HG03457 (cell line): ENCODE results near the gene PDE4D.
"Not testable (repeated sequence)": the region's sequence is repeated elsewhere in the genome, so short reads cannot be mapped to it uniquely, and the experiment has no call there.

ENCODE experiments used
- ATAC-seq: cut with Tn5 transposase; IDR thresholded peaks from one replicate; pipeline ENCODE4 v1.9.1; 2021; ENCODE audit warnings: moderate number of reproducible peaks; ENCODE audit not compliant: unreplicated experiment

Gene PDE4D

GRCh38 chr5:59618644-59619043 is 274.9 kb downstream of the PDE4D start:
- ATAC-seq, result no peak

DNA sequence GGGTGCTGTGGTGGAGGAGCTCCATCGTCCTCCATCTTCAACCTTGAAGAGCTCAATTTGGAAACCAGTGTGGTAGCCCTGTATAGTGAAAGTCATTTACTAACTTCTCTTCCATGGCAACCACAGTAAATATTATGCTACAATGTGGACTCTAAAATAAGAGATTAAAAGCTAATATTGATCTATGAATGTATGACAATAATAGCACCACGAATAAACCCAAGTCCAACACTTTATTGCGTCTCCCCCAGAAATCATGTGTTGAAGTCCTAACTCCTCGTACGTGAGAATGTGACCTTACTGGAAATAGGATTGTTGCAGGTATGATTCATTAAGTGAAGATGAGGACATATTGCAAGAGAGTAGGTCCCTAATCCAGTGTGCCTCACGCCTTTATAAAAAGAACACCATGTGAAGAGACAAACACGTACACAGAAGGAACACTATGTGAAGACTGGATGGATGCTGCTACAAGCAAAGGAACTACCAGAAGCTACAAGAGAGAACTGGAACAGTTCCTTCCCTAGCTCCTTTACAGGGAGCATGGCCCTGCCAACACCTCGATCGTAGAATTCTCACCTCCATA is 276.2 kb downstream of the PDE4D start:
- ATAC-seq, result no peak

- no peak for ATAC-seq
Measured at GRCh38 chr5:59616413-59616812, 277.1 kb downstream of the PDE4D start.

DNA sequence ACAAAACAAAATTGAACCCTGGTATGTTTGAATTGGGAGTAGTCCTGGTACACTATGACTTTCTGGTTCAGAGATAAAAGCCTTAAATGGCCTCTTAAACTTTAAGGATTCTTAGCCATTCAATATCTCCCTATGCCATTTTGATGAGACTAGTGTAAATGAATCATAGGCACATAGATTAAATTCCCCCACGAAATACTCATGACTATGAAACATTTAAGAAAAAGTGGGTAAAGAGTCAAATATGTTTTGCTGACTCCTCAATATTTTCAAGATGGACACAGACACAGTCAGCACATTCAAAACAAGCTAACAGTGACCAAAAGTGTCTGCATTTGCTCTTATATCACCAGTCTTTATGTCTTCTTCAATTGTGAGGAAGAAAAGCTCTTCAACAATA is 278.3 kb downstream of the PDE4D start:
- ATAC-seq, result no peak

GRCh38 chr5:59609501-59610265 is 283.8 kb downstream of the PDE4D start:
- no peak for ATAC-seq

DNA sequence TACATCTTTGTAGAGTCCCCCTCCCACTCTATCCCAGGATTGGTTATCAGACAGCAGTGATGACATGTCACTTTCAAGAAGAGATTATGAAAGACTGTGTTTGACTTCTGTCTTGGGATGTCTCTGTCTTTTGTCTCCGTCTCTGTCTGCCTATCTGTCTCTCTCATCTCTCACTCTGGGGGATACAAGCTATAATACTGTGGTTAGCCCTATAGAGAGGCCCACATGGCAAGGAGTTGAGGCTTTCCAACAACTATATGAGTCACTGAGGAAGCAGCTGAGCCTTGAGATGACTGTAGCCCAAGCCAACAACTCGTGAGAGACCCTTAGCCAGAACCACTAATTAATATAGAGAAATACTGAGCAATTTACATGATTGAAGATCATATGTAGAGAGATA is 284.8 kb downstream of the PDE4D start:
- no peak for ATAC-seq

DNA sequence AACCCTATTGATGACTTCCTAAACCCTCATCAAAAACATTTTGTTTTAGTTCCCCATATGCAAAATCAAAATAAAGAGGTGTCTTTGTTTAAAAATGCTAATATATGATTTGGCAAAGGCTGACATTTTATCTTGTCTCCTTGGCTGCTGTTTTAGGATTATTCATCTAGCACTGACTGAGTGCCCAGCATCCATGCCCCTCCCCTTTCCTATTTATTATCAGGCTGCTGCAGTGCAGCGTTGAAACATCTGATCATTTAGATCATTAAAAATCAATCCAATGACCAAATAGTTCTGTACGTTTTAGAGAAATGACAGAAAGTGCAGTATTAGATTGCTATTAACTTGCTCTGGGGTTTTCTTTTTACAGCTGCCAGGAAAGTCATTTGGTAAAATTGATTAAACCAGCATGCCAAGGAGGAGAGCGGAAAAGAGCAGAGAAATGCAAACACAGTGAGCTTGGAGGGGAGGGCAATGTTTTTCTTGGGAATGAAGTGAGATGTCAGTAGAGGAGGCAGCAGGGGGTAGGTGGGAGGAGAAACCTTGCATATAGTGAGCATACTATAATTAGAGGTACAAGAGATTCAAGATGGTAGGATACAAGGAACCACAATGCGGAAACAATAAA is 286.3 kb downstream of the PDE4D start:
- no peak for ATAC-seq

DNA sequence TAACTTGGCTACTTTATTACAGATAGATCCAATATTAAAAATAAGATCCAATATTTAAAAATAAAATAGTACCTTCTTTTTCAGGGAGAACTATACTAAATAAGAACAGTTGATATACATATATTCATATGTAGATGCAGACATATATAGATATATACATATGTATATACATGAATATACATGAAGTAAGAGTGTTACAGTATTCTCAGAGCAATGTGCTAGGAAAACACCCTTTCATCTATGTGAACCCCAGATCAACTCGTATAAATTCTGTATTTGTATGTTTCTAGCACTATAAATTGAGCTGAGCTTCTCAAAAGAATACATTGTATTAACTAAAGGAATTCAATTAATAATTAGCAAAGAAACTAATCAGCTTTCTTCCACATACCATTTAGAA is 287.6 kb downstream of the PDE4D start:
- ATAC-seq, result no peak

GRCh38 chr5:59604111-59604510 is 289.4 kb downstream of the PDE4D start:
- ATAC-seq, result no peak

DNA sequence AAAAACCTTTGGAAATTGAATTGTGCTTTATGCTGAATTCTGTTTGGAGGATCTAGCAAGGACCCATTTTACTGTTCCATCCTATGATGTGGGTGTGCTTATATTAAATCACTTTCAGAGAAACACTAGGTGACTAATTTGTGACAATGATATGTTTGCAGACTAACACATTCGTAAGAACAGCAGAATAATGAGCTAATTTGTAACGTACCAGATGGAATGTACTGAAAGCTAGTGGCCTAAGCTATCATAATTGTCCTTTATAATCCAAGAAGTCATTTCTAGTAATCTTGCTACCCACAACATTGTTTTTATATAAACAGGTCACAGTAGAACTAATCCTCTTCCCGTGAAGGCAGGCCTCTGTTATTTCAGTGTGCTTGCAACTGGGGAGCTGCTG is 292.5 kb downstream of the PDE4D start:
- ATAC-seq, result no peak

DNA sequence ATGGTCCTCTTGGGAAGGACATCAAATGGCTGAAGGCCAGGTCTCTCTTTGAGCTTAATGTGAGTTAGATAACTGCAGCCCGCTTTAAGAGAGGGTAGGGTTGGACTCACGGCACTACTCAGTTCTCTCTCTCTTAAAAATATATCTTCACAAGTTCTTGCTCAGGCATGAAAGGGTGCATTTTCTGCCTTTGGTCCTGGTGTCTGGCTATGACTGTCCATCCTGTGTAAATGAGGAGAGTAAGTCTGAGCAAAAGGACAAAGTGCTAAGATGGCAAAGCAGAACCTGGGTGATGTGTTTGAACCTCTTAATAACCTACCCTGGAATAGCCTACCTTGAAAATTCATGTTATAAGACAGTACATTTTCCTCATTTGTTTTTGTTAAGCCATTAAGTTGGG is 293.4 kb downstream of the PDE4D start:
- no peak for ATAC-seq

- no peak for ATAC-seq
Measured at GRCh38 chr5:59599729-59600128, 293.8 kb downstream of the PDE4D start.

GRCh38 chr5:59598547-59598874 is 295.0 kb downstream of the PDE4D start:
- ATAC-seq, result no peak

DNA sequence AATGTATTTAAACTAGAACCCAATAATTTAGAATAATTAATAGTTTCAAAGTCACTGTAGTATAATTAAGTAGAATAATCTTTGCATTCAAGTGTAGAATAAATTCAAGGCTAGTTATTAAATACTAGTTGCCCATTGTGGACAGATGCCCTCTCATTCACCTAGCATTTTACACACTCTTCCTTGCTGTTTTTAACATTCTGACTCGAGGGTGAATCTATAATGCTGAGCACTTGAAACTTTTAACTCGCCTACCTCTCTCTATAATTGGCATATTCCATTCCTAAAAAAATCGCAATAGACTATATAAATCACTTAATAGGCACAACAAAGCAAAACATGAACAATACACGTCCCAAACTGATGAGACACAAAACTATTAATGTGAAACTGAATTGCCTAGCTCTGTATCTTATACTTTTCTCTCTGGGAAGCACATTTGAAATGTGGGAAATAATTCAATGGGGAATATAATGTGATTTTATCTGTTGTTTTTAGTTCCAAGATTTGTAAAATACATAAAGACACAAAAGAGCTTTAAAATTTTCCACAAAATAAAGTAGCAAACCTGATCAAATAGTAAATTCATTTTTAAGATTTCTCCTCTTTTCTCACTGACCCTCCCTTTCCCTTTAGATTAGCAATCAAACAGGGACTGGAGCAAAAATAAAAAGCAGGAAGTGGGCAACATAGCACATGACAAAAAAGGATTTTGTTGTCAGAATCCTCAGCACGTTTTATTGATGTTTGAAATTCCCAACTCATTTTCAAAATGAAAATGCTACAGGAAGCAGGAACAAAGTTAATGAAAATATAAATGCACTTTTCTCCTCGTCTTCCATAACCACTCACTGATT is 295.6 kb downstream of the PDE4D start:
- no peak for ATAC-seq

DNA sequence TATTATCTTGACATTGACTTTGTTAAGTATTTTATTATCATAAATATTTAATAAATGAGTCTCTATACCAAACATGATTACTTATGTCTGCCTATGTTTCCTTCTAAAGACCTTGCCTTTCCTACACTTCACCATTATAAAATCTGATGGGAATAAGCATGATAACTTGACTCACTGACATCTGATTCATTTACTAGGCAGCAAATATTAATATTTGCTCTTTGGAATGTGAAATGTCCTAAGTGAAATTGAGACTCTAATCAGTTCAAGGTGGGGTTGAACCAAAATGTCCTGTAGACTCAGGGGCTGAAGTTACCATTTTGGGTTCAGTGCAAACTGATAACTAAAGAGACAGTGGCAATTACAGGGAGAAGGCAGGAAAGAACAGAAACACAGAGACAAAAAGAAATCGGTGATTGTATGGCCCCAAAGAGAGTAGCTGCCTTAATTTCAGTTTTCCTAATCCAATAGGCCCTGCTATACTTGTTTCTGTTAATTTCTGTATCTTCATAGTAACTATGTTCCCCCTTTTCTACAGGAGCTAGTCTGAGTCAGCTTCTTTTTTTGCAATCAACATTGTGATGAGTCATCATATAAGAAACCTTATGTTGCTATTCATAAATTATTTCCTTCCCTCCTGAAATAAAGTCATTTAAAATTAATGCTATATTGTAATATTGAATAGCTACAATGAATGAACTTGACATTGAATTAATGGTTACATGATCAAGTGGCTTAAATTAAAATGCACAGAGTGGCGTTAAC is 296.8 kb downstream of the PDE4D start:
- ATAC-seq, result no peak

DNA sequence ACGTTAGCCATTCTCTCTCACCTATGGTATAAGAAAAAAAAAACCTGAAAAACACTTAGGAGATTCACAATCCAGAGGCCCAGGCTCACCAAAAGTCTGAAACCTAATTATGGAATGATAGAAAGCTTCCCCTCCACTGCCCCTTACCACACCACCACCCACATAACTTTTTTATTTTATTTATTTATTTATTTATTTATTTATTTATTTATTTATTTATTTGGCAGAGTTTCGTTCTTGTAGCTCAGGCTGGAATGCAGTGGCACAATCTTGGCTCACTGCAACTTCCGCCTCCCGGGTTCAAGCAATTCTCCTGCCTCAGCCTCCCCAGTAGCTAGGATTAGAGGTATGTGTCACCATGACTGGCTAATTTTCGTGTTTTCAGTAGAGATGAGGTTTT is 299.4 kb downstream of the PDE4D start:
- ATAC-seq, result not testable (repeated sequence)

- no peak for ATAC-seq
Measured at GRCh38 chr5:59593439-59594007, 300.0 kb downstream of the PDE4D start.

DNA sequence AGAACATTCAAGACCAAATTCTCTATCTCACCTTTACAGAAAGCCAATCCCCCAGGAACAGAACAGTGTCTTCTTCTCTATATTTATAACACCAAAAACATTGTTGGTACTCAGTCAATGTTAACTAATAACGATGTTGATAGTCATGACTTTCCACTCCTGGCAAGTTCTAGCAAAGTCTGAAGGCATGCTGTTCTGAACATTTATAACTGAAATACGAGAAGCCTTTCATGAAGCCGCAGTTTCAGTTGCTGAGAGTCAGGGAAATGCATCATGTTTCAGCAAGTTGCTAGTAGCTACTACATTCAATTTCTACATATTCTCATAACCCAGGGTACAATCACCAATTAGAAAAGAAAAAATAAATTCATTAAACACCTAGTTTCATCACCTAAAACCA is 301.4 kb downstream of the PDE4D start:
- ATAC-seq, result no peak

- ATAC-seq, result peak; percentile 86
Measured at GRCh38 chr5:59591162-59591561, 302.4 kb downstream of the PDE4D start.

DNA sequence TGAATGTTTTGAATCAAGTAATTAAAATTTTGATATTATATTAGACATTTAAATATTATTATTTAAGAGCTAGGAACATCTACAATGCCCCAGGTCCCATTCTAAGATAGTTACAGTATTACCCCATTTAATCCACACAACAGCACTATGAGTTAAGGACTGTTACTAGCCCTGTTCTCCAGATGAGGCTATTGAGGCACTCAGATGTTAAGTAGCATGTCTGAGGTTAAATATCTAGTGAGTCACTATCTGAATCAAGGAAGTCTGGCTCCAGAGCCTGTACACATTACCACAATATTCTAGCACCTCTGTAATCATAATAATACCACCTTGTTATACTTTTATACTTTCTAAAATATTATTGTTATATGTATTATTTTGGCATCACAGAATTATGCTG is 304.6 kb downstream of the PDE4D start:
- ATAC-seq, result no peak
